Fibroblast of skin of left quadriceps (primary cell): ENCODE results near the gene HSPA1B.
A peak's percentile ranks its signal among the peaks of the same experiment; 100 is the strongest.
"Not testable (repeated sequence)": the region's sequence is repeated elsewhere in the genome, so short reads cannot be mapped to it uniquely, and the experiment has no call there.

Experiments used
- DNase-seq, 2 experiments: peaks; one replicate each; pipeline ENCODE4 v3.0.0-alpha.2; 2013; ENCODE audit warnings: low read depth in 2 of 2

HSPA1B gene

DNA sequence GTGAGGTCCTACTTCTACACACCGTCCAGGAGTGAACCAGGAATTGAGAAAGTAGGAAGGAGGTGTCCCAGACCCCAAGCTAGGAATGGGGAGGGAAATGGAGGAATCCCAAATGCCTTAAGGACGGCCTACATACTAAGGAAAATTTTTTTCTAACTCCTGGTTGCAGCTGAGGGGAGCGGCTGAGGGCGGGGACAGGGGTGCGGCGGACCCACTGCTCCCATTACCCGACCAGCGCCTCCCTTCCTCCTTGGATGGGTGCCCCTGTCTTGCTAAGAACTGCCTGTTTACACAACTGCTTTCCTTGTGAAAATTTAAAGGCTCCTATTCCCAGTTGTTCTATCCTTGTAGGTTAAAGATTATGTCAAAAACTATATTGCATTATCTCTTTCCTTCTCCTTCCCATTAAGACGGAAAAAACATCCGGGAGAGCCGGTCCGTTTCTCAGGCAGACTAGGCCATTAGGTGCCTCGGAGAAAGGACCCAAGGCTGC is 699 bp upstream of the HSPA1B start:
- peak in 1 of 2 experiments; percentile 75 for DNase-seq

DNA sequence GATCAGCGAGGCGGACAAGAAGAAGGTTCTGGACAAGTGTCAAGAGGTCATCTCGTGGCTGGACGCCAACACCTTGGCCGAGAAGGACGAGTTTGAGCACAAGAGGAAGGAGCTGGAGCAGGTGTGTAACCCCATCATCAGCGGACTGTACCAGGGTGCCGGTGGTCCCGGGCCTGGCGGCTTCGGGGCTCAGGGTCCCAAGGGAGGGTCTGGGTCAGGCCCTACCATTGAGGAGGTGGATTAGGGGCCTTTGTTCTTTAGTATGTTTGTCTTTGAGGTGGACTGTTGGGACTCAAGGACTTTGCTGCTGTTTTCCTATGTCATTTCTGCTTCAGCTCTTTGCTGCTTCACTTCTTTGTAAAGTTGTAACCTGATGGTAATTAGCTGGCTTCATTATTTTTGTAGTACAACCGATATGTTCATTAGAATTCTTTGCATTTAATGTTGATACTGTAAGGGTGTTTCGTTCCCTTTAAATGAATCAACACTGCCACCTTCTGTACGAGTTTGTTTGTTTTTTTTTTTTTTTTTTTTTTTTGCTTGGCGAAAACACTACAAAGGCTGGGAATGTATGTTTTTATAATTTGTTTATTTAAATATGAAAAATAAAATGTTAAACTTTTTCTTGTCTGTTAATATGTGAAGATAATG is 2.2 kb downstream of the HSPA1B start:
- peak in 1 of 2 experiments; percentile 32 for DNase-seq

DNA sequence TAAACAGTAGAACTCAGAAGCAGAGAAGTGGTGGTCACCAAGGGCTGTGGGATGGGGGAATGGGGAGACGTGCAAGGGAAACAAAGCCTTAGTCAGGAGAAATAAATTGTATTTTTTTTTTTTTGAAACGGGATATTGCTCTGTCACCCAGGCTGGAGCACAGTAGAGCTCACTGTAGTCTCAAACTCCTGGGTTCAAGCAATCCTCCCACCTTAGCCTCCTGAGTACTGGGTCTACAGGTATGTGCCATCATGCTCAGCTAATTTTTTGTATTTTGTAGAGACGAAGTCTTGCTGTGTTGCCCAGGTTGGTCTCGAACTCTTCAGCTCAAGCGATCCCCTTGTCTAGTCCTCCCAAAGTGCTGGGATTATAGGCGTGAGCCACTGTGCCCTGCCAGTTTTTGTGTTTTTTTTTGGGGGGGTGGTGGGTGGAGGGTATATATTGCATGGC is 3.4 kb downstream of the HSPA1B start:
- DNase-seq = no peak

DNA sequence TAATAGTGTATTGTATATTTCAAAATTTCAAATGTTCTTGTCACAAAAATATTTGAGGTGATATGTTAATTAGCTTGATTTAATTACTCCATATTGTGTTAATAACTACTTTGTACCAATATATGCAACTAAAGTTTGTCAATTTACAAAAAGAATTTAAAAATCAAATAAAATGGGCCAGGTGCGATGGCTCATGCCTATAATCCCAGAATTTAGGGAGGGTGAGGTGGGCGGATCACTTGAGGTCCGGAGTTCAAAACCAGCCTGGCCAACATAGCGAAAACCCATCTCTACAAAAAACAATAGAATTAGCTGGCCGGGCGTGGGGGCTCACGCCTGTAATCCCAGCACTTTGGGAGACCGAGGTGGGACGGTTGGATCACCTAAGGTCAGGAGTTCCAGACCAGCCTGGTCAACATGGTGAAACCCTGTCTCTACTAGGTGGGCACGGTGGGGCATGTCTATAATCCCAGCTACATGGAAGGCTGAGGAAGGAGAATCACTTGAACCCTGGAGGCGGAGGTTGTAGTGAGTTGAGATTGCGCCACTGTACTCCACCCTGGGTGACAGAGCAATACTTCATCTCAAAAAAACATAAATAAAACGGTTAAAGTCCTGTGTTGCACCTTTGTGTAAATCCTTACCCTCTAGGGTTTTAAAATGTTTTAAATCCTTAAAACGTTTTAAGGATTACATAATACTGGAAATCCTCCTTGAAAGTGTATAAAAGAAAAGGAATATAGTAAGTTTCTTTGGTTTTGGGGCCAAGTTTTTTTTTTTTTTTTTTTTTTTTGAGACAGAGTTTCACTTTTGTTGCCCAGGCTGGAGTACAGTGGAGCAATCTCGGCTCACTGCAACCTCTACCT is 4.0 kb downstream of the HSPA1B start:
- no peak for DNase-seq

DNA sequence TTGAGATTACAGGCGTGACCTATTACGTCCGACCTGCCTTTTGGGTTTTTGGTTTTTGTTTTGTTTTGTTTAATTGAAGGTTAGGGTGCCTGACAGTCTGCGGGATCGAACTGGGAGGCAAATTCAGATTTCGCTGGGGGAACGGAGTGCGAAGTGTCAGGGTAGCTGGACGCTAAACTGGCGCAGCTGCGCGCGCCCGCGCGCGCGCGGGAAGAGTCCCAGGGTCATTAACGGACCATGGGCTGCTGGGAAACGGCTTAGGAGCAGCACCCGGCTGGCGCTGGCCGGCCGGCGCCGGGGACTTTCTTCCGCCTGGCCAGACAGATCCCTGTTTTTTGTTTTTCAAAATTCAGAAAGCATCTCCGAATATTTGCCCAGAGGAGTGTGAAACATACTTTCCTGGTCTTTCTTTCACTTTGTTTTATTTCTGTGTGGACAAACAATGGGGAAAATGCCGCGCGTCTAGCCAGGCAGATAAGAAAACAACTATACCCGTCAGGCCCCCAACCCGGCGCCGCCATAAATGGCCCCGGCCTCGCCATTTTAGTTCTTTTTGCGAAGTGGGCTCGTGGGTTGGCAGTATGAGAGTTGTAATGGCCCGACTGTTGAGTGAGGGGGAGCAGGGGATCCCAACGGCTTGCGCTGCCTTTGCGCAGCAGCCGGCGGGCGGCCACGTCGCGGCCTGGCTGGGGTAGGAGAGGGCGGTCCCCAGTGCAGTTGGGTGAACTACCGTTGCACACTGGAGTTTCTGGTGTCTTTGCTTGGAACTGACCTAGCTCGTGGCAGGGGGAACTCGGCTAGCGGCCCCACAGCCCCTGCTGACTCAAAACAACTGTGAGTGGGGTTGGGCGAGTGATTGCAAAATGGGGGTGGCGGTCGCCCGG is 7.1 kb downstream of the HSPA1B start:
- peak; percentile 52 to 56 for DNase-seq

DNA sequence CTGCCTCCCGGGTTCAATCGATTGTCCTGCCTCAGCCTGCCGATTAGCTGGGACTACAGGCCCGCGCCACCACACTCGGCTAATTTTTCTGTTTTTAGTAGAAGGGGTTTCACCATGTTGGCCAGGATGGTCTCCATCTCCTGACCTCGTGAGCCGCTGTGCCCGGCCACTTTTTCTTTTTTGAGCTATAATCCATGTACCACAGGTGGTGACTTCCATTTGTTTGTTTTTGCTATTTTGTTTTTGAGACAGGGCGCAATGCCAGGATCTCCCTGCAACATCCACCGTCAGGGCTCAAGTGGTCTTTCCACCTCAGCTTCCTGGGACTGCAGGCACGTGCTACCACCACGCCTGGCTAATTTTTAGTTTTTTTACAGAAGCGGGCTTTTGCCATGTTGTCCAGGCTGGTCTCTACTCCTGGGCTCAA is 8.5 kb downstream of the HSPA1B start:
- no peak for DNase-seq

DNA sequence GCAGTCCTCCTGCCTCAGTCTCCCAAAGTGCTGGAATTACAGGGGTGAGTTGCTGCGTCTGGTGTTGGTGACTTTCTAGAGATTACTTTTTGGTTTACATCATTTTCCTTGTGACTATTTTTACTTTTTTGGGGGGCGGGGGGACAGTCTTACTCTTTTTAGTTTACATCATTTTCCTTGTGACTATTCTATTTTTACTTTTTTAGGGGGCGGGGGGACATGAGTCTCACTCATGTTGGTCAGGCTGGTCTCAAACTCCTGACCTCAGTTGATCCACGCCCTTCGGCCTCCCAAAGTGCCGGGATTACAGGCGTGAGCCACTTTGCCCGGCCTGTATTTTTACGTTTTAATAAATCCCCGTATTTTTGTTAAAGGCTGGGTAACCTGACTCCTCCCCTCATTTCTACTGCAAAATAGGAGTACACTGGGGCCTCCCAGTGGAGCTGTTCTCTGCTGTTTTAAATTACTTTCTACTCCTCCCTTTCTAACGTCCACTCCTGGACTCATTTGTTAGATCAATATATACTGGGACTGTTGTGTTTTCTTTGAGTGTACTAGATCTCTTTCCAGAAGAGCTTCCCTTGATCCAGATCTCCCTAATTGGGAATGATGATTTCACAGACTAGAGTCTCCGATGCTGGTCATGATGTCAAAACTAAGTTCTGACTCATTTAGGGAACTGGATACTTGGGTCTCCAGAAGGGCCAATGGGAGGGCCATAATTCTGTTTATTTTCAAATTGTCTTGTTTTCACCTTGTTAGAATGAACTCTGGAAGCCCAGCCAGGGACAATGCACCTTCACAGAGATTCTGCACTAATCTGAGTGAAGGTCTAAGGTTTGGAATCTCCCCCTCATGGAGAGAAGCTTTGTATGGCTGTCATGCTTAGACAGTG is 9.2 kb downstream of the HSPA1B start:
- DNase-seq = no peak

DNA sequence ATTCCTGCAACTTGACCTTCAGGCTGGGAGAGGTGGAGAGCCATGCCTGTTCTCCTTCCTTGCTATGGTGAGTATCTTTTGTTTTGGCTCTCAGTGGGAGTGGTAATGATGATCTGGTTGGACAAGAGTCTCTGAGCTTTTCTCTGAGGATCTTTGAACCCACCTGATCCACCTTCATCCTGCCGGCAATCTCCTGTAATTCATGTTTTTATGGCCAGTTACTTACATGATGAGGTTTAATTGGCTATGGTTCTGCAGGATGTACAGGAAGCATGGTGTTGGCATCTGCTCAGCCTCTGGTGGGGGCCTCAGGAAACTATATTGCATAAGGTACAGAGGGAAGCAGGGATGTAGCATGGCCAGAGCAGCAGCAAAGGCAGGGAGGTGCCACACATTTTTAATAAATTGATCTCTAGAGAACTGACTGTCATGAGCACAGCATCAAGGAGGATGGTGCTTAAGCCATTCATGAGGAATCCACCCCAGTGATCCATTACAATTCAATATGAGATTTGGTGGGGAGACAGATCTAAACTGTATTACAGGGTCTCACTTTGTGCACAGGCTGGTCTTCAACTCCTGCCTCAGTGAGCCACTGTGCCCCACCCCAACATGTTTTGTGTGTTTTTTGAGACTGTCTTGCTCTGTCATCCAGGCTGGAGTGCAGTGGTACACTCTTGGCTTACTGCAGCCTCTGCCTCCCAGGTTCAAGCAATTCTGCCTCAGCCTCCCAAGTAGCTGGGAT is 10.0 kb downstream of the HSPA1B start:
- no peak for DNase-seq

DNA sequence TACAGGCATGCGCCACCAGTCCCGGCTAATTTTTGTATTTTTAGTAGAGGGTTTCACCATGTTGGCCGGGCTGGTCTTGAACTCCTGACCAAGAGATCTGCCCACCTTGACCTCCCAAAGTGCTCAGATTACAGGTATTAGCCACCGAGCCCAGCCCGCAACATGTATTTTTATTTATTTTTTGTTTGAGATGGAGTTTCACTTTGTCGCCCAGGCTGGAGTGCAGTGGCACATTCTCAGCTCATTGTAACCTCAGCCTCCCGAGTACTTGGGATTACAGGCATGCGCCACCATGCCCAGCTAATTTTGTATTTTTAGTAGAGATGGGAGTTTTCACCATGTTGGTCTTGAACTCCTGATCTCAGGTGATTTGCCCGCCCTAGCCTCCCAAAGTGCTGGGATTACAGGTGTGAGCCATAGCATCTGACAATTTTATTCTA is 10.6 kb downstream of the HSPA1B start:
- DNase-seq = not testable (repeated sequence)

DNA sequence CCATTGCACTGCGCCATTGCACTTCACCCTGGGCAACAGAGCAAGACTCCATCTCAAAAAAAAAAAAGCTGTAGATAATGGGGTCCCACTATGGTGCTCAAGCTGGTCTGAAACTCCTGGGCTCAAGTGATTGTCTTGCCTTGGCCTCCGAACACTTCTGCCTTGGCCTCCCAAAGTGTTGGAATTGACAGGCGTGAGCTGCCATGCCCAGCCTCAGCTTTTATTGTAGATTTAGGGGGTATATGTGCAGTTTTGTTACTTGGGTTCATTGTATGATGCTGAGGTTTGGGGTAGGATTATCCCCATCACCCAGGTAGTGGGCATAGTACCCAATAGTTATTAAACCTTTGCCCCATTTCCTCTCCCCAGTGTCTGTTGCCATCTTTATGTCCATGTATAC is 11.4 kb downstream of the HSPA1B start:
- no peak for DNase-seq

DNA sequence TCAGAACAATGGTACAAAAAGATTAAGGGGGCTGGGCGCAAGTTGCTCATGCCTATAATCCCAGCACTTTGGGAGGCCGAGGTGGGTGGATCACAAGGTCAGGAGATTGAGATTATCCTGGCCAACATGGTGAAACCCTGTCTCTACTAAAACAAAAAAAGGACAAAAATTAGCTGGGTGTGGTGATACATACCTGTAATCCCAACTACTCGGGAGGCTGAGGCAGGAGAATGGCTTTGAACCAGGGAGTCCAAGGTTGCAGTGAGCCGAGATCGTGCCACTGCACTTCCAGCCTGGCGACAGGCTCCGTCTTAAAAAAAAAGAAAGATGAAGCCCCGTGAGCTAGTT is 12.2 kb downstream of the HSPA1B start:
- DNase-seq = not testable (repeated sequence)

DNA sequence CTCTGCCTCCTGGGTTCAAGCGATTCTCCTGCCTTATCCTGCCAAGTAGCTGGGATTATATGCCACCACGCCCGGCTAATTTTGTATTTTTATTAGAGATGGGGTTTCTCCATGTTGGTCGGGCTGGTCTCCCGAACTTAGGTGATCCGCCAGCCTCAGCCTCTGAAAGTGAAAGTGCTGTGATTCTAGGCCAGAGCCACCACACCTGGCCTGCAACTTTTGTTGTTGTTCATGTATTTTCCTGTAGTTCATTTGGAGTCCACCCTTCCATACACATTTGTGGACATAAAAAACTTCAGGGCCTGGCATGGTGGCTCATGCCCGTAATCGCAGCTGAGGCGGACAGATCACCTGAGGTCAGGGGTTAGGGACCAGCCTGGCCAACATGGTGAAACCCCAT is 14.5 kb downstream of the HSPA1B start:
- DNase-seq = no peak

DNA sequence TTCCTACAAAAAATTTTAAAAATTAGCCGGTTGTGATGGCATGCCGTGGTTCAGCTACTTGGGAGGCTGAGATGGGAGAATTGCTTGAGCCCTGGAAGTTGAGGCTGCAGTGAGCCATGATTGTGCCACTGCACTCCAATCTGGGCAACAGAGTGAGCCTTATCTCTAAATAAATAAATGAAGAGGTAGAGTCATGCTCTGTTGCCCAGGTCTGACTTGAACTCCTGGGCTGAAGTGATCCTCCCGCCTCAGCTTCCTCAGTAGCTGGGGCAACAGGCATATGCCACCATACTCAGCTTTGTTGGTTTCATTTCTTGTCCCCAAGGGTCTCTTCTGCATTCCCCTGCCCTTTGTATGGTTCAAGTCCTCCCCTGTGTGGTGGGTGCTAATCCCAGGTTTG is 17.0 kb downstream of the HSPA1B start:
- DNase-seq = no peak

DNA sequence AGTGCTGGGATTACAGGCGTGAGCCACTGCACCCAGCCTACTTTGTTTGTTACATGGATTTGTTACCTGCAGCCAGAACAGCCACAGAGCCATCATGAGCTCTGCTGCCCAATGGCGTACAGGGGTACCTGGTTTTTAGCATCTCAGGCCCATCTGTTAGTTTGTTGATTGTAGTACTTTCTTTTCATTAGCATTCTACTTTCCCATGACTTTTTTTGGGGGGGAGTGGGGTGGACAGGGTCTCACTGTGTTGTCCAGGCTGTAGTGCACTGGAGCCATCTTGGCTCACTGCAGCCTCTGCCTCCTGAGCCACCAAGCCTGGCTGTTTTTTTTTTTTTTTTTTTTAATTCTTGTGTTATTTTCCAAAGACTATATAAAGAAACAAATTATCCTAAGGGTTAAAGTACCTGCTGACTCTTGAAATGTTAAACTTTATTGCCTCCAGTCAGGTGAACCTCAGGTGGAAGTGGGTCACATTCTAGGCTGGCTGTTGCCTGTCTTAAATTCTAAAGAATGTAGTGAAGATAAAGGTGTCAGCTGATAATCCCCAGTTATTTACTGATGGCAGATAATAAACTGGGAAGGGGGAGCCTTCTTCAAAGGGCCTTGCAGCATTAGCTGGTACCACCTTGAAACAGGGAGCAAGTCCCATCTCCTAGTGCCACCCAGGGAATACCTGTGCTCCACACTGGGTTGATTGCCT is 19.9 kb downstream of the HSPA1B start:
- DNase-seq = no peak

DNA sequence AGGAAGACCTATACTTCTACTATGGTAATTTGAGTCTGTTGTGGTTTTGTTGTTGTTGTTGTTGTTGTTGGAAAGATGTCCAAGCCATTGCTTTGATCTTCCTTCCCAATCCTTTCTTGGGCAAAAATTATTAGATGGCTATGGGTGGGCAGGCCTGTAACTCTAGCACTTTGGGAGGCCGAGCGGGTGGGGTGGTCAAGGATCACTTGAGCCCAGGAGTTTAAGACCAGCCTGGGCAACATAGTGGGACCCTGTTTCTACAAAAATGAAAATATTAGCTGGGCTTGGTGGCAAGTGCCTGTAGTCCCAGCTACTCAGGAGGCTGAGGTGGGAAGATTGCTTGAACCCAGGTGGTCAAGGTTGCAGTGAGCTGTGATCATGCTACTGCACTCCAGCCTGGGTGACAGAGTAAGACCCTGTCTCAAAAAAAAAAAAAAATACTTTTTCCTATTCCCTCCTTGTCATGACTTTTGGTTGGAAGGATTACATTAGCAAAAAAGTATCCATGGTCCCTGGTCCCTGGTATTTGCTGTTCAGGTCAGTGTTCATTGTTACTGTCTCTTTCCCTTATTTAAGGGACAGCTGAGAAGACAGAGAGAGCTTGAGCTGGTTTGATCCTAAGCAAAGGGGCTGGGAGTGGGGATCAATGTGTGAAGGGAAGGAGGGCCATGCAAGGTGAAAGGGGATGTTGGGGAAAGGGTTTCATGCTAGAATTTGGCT is 23.4 kb downstream of the HSPA1B start:
- no peak for DNase-seq

DNA sequence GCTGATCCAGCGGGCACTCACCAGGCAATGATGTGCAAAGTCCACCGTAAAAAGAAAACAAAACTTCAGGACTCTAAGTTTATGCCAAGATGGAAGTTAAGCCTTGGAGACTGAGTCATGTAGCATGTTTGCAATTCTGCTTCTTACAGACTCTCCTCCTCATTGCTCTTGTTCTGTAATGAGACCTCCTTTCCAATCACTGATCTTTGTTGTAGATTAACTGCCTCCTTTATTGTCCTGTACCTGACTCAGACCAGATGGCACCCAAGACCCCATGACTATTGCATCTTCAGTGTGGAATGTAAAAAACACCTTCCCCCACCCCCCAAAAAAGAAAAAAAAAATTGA is 23.9 kb downstream of the HSPA1B start:
- DNase-seq = no peak

DNA sequence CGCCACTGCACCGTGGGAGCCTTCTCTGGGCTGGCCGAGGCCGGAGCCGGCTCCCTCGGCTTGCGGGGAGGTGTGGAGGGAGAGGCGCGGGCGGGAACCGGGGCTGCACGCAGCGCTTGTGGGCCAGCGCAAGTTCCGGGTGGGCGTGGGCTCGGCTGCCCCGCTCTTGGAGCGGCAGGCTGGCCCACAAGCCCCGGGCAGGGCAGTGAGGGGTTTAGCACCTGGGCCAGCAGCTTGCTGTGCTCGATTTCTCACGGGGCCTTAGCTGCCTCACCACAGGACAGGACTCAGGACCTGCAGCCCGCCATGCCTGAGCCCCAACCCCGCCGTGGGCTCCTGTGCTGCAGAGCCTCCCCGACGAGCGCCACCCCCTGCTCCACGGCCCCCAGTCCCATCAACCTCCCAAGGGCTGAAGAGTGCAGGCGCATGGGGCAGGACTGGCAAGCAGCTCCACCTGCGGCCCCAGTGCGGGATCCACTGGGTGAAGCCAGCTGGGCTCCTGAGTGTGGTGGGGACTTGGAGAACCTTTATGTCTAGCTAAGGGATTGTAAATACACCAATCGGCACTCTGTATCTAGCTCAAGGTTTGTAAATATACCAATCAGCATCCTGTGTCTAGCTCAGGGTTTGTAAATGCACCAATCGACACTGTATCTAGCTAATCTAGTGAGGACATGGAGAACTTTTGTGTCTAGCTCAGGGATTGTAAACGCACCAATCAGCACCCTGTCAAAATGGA is 24.6 kb downstream of the HSPA1B start:
- not testable (repeated sequence) for DNase-seq

DNA sequence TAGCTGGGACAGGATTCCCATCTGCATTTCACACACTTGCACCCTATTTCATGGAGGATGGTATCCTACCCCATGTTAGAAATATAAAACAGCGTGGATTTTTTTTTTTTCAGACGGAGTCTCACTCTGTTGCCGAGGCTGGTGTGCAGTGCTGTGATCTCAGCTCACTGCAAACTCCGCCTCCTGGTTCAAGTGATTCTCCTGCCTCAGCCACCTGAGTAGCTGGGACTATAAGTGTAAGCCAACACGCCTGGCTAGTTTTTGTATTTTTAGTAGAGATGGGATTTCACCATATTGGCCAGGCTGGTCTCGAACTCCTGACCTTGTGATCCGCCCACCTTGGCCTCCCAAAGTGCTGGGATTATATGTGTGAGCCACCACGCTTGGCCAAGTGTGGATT is 30.2 kb downstream of the HSPA1B start:
- DNase-seq = not testable (repeated sequence)
